Measurements from ENCODE around the gene NCK1.

Gene NCK1

DNA sequence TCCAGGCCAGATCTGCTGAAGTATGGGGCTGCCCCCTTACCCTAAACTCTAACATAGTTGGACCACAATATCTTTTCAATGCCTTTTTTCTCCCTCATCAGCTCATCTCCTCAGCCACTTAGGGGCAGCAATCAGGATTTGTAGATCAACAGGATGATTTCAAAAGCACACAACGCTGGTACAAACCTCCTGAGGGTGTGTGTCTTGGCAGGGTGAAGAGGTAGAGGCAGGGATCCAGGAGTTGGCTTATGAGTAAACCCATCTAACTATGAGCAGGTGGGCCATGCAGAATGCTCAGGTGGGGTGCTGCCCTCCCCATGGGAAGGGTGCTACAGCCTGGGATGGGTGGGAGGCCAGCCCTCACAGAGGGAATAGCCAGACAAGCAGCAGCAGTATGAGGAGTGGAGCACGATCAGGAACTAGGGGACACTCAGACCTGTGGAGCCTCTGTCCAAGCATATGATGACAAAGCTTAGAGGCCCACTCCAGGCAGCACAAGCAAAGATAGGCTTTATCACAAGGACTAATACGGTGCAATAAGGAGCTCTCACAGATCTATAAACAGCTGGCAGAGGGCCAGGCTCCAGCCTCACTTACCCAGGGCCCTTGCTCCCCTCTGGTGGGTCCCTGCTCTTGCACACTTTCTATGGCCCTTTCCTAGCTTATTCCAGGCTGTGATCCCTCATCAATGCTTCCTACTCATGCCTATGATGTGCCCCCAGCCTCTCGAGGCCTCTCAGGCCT, 127.9 kb downstream of the NCK1 start:
- DNase-seq = no peak

DNA sequence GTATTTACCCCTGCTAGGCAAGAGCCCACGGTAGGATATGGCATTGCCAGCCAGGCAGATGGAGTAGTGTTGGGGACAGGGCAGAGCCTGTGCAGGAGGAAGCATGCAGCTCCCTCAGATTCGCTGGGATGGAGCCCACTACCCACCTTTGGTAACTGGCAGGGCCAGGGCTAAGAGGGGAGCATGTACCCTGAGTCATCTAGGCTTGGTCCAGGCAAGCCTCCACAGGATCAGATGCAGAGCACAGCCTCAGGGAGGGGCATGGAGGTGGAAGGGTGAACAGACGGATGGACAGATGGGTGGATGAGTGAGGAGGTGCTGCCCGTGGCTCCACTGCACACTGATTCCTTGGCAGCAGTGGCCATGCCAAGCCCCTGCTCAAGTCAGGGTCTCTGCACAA, 128.8 kb downstream of the NCK1 start:
- DNase-seq = peak; percentile 41

- peak; percentile 28 for DNase-seq
These were observed 130.1 kb downstream of the NCK1 start for GRCh38 chr3:136992115-136992514.

DNA sequence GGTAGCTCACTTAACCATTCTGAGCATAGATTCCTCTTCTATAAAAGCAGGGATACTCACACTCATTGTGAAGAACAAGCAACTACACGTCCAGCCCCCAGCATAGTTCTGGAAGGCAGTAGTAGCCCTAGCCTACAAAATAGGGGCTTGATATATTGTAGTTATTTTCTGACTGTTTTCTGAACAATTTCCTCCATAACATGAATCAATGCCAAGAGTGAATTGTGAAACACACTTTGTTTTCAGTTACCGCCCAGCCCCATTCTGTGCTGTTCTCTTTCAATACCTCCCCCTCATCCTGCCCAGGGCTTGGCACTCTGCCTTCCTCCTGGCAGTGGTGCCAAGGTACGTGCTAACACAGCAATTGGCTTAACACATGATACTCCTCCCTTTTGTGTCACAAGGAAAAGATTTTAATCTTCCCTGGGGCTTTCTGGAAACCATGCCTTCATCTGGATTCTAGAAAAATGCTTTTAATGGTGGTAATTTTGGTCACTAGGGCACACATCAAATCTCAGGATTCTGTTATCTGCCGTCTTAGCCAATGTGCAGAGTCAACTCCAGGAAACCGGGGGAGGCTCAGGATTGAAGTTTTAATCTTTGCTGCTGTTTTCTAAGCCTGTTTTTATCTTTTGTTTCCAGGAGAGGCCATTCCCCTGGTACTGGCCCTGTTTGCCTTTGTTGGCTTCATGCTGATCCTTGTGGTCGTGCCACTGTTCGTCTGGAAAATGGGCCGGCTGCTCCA, 132.9 kb downstream of the NCK1 start:
- no peak for DNase-seq

- DNase-seq = no peak
These were observed 133.6 kb downstream of the NCK1 start for GRCh38 chr3:136995652-136996051.

Measured in NCI-H2171 (cell line).